ENCODE results near the gene CAPG.
"Not testable (repeated sequence)": the region's sequence is repeated elsewhere in the genome, so short reads cannot be mapped to it uniquely, and the experiment has no call there.

Gene CAPG

GRCh38 chr2:85396531-85397470, 13.4 kb downstream of the CAPG start:
- DNase-seq (ENCODE audit: low read depth in 3 of 3): no peak

- DNase-seq (ENCODE audit: low read depth in 3 of 3): no peak
These were observed 14.2 kb downstream of the CAPG start for GRCh38 chr2:85395912-85396475.

GRCh38 chr2:85394976-85395375, 15.2 kb downstream of the CAPG start:
- DNase-seq (ENCODE audit: low read depth in 3 of 3): no peak

GRCh38 chr2:85394261-85394681, 15.9 kb downstream of the CAPG start:
- no peak for DNase-seq (ENCODE audit: low read depth in 3 of 3)

- DNase-seq (ENCODE audit: low read depth in 3 of 3): no peak
These were observed 16.3 kb downstream of the CAPG start for GRCh38 chr2:85393836-85394235.

GRCh38 chr2:85390941-85391669, 19.1 kb downstream of the CAPG start:
- DNase-seq (ENCODE audit: low read depth in 3 of 3): peak; percentile 54 to 58 (median 57)

GRCh38 chr2:85388878-85389538, 21.2 kb downstream of the CAPG start:
- DNase-seq (ENCODE audit: low read depth in 3 of 3): no peak

- DNase-seq (ENCODE audit: low read depth in 3 of 3): no peak
These were observed 22.4 kb downstream of the CAPG start for GRCh38 chr2:85387754-85388153.

- DNase-seq (ENCODE audit: low read depth in 3 of 3): no peak
These were observed 24.4 kb downstream of the CAPG start for GRCh38 chr2:85385746-85386145.

- no peak for DNase-seq (ENCODE audit: low read depth in 3 of 3)
These were observed 26.3 kb downstream of the CAPG start for GRCh38 chr2:85383850-85384249.

GRCh38 chr2:85383151-85383550, 27.0 kb downstream of the CAPG start:
- not testable (repeated sequence) for DNase-seq (ENCODE audit: low read depth in 3 of 3)

- no peak for DNase-seq (ENCODE audit: low read depth in 3 of 3)
These were observed 30.1 kb downstream of the CAPG start for GRCh38 chr2:85380048-85380447.

GRCh38 chr2:85378257-85378656, 31.9 kb downstream of the CAPG start:
- DNase-seq (ENCODE audit: low read depth in 3 of 3): no peak

- DNase-seq (ENCODE audit: low read depth in 3 of 3): no peak
These were observed 33.1 kb downstream of the CAPG start for GRCh38 chr2:85377083-85377482.

- DNase-seq (ENCODE audit: low read depth in 3 of 3): no peak
These were observed 33.7 kb downstream of the CAPG start for GRCh38 chr2:85376291-85377065.

GRCh38 chr2:85371045-85371444, 39.1 kb downstream of the CAPG start:
- DNase-seq (ENCODE audit: low read depth in 3 of 3): no peak

GRCh38 chr2:85369500-85369899, 40.7 kb downstream of the CAPG start:
- no peak for DNase-seq (ENCODE audit: low read depth in 3 of 3)

GRCh38 chr2:85368921-85369320, 41.2 kb downstream of the CAPG start:
- no peak for DNase-seq (ENCODE audit: low read depth in 3 of 3)

GRCh38 chr2:85367180-85367579, 43.0 kb downstream of the CAPG start:
- DNase-seq (ENCODE audit: low read depth in 3 of 3): no peak

- DNase-seq (ENCODE audit: low read depth in 3 of 3): not testable (repeated sequence)
These were observed 47.3 kb downstream of the CAPG start for GRCh38 chr2:85362653-85363387.
